Activated CD4-positive, alpha-beta T cell treated with anti-CD3 and anti-CD28 coated beads, Interleukin-2, amount 50 U/mL, for 4 hours (primary cell): ENCODE measurements around the gene FLCN.
"Not testable (repeated sequence)": the region's sequence is repeated elsewhere in the genome, so short reads cannot be mapped to it uniquely, and the experiment has no call there.

ENCODE experiments used
- DNase-seq, 2 experiments: peaks; one replicate each; pipeline ENCODE4 v3.0.0-alpha.2; 2020

Gene FLCN

DNA sequence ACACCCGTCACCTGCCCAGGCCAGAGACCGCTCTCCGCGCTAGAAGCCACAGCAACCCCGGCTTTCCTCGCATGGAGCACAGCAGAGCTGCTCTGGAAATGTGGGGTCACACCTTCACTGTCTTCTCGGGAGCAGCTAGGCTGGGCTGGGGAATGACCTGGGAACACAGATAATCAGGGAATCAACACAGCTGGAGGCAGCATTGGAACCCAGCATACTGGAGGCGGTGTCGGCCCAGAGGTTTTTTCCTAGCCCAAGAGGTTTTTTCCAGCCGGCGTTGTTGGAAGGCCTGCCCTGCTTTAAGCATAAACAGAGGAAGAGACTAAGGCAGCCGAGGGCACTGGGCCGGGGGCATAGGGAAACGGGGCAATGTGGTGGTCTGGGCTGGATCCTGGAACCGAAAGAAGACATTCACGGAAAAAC lies 30.0 kb downstream of the FLCN start:
- DNase-seq = no peak

DNA sequence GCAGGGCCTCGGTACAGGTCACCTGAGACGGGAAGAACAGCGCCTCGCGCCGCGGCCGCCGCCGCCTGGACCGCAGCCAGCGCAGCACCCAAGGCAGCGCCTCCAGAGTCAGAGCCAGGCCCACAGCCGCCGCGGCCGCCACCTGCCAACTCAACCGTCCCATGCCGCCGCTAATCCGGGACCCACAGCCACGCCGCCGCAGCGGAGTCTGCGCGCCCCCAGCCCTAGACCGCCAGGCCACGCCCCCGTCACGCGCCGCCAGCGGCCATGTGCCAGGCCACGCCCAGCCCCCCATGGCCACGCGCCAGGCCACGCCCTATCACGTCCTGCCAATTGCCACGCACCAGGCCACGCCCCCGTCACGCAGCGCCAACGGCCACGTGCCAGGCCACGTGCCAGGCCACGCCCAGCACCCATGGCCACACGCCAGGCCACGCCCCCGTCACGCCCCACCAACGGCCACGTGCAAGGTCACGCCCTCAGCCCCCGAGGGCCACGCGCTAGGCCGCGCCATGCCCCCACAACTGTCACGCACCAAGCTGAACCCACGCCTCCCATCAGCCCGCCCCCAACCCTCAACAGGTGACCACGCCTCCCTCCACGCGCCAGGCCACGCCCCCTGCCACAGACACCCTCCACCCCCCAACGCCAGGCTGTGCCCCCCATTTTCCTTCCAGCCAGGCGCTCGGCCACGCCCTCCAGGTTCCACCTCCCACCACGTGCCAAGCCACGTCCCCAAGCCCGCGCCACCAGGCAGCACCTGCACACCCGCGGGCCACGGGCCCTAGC lies 30.6 kb downstream of the FLCN start, which contains the start of gene PLD6:
Gene PLD6 (minus strand): TSS at position 210 of the 789 bp plus-strand sequence. CDS start 47 bp downstream, at position 163.
- peak; percentile 93 to 94 for DNase-seq

DNA sequence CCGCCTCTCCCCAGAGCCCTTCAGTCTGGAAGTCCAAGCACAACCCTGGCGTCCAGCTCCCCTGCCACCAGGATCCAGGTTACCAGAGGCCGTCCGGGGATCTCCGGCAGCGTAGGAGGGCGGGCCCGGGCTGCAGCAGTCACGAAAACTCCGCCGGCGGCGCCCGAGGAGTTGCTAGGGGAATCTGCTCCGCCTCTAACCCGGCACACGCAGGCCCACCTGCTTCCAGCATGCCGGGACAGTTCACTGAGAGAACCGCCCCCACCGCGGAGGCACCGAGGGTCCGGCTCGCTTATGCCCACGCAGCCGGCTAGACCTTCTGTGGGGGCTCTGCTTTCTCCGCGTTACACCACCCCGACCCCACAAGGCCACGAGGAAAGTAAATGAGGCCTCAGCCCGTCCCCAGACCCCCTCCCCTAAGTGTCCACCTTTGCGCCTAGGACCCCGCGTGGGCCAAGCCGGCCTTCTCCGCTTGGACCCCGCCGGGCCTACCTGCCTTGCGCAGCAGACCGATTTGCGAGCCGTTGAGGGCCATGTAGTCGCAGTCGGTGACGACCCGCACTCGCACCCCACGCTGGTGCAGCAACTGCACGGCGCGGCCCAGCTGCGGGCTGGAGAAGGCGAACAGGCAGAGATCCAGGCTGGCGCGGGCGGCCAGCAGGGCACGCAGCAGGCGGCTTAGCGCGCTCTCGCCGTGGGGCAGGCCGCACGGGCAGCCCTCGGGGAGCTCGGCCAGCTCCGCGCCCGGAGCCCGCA lies 31.4 kb downstream of the FLCN start:
- peak; percentile 61 to 64 for DNase-seq

DNA sequence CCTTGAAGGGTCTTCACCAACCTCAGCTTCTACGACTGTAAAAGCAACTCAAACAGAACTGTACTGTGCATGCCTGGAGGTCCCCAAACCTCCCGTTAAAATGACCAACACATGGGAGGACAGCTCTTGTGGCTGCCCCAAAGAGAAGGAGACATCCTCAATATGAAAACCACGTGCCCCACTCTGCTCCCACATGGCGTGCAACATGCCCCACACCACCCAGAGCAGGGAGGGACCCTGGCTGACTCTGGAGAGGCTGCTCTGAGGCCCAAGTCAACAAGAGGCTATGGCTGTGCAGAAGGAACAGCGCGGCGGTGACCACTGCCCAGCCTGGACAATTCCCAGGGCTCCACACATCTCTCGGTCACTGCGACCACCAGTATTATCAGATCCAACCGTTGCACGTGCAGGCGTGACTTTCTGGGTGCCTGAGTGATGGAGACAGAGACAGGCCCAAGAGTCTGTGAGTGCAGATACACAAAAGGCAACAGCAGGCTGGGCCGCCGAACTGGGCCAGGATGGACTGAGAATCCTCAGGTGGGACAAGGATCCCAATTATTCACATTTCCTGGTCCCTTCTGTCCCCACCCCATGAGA lies 32.2 kb downstream of the FLCN start:
- DNase-seq = no peak

DNA sequence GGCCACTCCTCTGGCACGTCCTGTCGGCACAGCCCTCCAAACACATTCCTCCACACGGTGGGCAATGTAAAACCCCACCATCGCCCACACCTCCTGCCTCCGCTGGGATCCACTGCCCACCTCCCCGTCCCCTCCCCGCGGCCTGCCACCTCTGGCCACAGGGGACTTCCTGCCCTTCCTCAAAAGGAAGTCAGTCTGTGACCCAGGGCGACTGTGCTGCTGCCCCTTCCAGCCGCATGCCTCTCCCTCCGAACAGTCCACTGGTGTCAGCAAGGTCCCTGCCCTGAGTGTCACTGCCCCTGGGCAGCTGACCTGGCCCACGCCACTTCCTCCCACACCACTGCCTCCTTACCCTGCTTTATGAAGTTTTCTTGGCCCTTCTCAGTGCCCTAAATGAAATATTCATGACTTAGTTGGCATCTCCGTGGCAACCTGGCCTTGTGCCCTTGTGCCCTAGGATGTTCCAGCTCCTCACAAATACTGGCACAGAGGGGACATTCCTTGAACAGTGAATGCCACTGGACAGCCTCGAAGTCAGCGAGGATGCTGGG lies 32.9 kb downstream of the FLCN start:
- no peak for DNase-seq

DNA sequence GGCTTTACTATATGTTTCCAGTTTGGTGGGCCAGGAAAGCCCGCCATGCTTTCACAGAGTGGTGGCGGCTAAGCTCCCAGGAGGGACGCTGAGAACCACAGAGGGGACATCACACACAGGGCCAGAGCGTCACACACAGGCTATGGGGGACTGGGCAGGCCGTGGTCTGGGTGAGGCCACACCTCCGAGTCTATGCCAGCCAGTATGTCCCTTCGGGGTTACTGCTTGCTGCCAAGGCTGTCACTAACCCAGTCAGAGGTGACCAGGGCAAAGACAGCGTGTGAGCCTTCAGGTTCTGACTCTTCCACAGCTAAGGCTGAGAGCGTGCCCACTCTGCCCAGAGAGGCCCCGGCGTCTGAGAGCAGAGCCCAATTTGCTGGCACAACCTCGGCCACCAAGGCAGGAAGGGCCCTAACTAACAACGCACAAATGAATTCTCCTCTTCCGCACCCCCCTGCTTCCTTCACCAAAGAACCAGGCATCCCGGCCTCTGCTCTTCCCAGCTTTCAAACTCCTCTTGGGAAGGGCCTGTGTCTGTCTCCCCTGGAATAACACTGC lies 33.7 kb downstream of the FLCN start:
- DNase-seq = no peak

DNA sequence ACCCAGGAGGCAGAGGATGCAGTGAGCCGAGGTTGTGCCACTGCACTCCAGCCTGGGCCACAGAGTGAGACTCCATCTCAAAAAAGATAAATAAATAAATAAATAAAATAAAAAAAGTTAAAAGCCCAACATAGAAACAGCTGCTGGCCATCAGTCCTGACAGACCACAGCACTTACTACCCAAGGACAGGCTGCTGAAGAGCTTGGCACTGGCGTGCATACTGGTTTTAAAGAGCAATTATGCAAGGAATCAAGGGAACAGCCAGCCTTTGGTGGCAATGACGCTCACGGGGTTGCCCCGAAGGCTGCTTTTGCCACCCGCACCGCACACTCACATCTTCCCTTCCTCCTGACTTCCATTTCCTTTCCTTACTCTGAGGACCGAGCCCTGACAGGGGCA lies 35.1 kb downstream of the FLCN start:
- no peak for DNase-seq

DNA sequence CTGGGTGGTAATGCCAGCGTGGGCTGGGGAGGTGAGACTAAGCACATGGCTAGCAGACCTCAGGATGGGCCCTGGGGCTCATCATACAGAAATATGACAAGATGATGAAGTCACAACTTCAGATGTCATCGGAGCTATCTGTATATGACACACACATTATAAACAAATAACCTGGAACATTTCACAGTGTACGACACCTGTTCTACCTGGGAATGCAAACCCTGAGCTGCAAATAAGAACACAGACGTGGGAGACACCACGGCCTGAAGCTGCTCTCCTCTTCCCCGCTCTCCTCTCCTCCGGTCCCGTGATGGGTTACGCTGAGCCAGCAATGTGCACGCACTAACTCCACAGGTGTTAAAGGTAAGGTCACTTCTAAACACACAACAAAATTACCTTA lies 35.7 kb downstream of the FLCN start:
- no peak for DNase-seq

DNA sequence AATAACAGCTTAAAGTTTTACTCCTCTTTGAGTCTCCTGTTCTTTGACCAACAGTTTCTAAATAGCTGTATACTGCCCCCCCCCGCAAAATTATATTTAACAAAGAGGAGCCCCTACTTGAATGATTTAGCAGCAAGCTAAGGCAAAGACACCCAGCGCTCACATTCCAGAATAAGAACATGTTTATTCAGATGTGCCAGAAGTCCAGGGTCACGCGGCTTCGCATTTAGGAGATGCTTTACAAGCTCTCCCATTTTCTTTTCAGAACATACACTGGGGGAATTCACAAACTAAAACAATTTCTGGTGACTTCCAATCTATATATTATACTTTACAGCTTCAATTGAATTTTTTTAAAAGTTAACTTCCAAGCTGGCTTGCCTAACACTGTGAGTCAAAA lies 36.1 kb downstream of the FLCN start:
- no peak for DNase-seq

DNA sequence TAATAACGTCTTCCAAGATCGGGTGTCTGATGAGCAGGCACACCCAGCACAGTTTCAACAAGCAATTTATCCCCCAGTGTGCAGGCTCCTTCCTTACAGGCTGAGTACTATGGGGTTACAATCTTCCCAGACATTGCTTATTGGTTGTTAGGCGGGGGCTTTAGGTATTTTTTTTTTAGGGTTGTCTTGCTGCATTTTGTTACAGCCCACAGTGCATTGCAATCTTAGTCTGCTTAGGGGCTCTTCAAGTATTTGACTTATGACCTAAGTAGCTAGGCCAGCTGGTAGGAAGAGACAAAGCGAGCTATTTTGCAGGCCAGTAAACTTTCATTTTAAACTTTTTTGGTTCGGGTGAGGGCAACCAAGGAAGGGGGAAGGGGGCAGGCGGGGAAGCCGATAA lies 36.7 kb downstream of the FLCN start:
- DNase-seq = no peak

DNA sequence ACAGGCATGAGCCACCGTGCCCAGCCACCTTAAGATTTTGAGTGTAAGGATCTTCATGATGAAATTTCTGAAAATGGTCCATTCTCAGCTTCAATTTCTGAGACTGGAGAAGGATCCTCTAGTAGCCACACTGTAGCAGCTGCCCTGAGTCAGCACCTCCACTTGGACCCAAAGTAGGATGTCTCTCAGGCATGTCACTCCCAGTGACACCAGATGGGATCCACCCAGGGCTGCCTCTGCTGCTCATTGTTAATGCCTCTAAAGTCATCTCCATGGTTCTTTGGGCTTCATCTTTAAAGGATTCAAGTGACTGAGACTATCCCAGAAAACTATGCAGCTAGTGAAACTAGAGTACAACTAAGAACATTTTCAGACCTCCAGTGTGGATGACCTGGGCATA lies 38.7 kb downstream of the FLCN start:
- DNase-seq = no peak

DNA sequence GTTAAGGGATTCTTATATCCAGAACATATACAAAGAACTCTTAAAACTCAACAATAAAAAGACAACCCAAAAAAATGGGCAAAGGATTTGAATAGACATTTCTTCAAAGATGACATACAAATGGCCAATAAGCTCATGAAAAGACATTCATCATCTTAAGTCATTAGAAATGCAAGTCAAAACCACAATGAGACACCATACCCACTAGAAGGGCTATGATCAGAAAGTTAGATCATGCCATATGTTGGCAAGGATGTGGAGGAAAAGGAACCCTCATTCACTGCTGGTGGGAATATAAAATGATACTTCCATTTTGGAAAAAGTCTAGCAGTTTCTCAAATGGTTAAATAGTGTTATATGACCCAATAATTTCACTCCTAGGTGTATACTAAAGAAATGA lies 40.2 kb downstream of the FLCN start:
- no peak for DNase-seq

DNA sequence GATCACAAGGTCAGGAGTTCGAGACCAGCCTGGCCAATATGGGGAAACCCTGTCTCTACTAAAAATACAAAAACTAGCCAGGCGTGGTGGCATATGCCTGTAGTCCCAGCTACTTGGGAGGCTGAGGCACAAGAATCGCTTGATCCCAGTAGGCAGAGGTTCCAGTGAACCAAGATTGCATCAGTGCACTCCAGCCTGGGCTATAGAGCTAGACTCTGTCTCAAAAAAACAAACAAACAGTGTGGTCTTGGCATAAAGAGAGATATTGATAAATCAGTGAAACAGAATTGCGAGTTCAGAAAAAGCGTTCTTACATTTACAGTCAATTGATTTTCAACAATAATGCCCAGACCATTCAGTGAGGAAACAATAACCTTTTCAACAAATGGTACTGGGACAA lies 41.5 kb downstream of the FLCN start:
- not testable (repeated sequence) for DNase-seq

DNA sequence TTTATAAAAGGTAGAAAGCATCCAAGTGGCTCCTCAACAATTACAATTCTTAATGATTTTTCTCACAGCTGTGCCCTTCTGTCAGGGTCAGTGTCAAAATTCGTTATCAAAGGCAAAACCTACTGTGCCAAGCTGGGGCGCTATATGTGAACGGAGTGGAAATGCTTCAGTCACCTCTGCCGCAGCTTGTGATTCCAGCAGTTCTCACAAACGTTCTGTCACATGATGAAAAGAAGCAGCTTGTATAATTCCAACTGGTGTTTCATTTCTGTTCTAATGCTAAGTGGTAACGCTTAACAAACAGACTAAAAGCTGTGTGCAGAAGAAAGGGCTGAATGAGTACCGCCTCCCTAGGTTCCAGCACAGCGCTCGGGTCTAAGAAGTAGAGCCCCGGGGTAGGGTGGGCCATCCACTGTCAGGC lies 45.0 kb downstream of the FLCN start:
- no peak for DNase-seq

DNA sequence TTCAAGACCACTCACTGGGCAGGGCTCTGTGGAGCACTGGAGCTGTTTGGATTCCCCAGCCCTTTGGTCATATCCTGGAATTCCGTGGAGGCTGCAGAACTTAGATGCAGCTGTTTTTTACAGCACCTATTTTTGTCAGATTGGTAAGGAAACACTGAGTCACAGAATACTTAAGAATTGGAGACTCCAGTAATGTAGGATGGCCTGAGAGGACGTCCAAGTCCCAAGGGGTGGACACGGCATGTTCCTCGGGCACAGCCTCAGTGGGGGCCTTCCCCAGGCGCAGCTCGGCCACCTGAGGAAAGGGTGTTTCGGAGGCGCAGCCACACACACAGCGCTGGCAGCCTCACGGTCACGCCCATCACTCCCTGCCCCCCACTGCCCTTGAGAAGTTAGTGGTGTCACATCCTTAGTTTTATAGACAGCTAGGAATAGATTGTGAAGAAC lies 45.6 kb downstream of the FLCN start:
- DNase-seq = no peak

DNA sequence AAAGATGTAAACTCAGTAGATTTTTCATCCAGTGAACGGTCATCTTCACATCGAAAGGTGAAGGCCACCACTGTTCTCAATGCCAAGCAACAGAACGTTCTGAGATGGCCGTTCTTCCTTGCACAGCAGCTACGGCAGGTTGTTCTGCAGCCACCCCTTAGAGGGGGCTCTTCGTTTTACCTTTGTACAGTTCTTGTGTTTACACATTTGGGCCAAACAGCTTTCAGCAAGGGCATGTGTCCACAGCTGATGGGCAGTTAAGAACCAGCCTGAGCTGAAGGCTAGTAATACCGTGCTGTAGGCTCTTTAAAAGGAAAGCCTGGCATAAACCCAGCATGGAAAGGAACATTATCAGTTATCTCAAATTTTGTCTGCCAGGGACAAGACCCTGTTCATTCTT lies 46.8 kb downstream of the FLCN start:
- no peak for DNase-seq

DNA sequence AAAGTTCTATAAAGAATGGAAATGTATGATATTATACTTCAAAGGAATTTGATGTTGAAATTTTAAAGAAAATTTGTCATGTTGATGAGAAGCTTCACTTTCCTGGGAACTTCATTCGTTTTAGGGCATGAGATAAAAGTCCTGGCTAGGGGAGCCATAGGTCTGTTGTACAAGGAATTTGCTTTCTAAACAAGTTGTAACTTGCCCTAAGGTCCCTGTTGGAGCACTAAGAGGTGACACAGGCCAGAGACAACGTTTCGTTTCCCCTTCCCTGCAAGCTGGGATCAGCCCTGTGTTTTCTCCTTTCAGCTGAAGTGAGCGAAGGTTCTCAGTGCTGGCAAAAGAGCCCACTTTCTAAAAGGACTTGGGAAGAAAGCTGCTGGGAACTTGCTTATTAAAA lies 47.4 kb downstream of the FLCN start:
- DNase-seq = no peak

DNA sequence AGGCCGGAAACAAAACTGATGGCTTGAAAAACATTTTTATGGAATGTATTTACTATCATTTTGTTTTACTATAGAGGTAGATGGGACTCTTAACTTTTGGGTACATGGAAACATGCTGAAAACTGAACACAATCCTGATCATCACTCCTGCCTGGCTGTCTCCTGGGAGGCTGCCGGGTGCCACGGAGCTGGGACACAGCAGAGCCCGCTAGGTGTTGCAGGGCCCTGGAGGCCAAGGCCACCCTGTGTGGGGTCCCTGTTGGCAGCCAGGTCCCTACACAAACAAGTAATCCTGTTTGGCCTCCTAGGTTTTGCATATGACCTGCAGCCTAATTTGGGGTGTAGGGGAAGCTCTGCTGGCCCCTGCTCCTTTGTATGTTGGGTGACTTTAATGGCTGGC lies 48.4 kb downstream of the FLCN start:
- no peak for DNase-seq

DNA sequence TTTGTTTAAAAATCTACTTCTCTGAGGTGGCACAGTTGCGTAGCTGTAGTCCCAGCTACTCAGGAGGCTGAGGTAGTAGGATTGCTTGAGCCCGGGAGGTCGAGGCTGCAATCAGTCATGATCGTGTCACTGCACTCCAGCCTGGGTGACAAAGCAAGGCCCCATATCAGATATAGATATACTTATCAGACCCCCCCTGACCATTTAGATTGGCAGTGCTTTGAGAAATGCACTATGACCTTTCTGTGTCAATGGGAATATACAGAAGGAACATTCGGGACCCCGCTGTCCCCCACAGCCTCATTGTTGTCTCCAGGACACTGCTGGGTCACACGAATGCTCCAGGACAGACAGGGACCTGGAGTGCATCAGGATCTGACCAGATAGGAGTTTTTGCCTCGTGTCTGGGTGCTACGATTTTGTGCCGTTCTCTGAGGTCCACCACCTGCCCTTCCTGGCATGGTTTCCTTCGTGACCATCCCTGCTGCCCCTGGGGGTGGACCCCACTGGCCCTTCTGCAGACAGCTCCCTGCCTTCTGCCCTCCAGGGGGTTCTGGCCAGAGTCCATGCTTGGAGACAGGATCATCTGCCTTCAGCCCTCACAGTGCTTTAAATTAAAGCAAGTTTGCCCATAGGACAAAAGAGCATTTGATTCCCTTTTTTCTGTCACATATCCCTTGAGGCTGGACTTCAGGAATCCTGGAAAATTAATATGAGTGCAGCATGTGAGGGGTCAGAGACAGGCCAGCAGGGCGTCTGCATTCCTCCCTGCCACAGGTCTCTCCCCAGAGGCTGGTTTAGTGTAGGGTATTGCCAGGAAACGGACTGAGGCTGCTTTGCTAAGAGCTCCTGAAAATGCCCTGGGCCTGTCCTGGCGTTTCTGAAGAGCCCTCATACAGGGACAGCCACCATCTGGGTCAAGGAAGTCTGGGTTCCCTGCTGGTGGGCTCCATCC lies 50.1 kb downstream of the FLCN start:
- DNase-seq = no peak

DNA sequence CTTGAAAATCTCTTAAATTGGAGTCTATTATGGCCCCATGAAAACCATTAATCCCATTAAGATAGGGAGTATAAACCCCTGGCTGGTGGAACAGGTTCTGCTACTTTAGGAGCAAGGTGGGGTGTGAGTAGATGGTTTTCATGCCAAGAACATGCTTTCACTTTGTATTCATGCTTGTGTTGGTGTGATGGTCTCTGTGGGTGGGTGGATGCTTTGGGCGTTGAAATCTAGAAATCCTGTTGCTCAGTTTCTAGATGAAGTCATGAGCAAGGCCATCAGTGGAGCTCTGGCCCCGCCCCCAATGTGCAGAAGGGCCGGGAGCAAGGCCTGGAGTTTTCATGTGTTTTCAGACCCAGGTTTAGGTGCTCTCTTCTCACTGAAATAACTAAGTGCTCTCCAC lies 50.9 kb downstream of the FLCN start:
- peak in 1 of 2 experiments; percentile 23 for DNase-seq

DNA sequence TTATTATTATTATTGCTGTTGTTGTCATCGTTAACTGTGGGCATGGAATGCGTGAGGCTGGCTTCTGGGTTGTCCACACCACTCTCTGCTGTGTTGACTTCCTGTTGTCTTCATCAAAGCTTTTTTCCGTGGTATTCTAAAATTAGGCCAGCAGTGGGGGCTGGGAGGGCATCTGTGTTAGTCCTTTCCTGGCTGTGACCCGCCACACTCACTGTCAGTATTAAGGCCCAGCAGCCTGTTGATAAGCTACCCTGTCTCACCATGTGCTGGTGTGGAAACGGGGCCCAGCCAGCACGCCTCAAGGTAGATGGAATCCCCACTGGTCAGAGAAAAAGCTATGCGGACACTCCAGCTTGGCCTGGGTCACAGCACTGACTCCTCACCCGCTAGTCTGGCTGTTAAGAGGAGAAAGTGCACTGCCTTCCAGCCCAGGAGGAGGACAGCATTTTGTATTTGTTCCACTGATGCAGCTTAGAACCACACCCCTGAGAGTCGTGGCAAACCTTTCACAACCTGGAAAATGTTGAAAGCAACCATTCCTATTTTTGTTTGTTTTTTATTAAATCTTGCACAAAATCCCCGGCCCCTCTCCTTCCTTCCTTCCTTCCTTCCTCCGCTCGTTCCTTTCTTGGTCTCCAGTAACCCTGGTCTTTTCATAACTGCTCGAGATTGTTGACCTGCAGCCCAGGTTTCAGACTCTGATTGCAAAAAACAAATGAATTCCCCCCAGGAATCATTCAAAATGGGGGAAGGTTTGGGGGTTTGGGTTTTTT lies 51.8 kb downstream of the FLCN start:
- DNase-seq = not testable (repeated sequence)
